Measurements from ENCODE around the gene GPATCH8.
A peak's percentile ranks its signal among the peaks of the same experiment; 100 is the strongest.

DNA sequence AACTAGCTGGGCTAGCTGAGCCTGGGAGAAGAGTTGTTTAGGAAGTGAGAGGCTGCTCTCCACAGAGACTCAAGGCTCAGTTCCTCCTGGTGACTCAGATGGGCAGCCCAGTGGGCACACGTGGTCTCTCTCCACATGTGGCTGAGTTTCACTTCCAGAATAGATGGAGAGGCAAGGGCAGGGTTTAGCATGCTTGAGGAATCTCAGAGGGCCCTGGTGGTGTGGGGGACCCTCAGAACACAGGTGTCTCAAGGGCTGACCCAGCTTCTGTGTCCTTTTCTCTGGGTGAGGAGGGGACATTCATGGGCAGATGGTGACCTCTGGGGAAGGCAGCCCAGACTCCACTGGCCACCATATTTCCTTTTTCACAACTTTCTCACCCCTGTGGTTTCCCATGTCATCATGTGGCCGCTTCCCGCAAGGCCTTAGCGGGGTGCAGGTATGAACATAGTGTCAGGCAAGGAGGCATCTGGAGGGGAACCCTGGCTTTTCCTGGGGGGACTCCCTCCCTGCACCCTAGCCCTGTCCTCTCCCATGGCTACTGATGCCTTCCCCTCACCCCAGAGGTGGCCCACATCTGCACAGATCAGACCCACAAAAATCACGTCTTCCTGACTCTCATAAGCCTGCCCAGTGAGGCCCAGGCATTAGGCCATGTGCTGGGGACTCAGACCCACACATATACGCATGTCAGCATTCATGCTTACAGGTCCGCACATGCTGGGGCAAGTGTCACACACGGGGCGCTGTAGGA lies 154.8 kb downstream of the GPATCH8 start:
- TF ChIP-seq, protein P1, sequence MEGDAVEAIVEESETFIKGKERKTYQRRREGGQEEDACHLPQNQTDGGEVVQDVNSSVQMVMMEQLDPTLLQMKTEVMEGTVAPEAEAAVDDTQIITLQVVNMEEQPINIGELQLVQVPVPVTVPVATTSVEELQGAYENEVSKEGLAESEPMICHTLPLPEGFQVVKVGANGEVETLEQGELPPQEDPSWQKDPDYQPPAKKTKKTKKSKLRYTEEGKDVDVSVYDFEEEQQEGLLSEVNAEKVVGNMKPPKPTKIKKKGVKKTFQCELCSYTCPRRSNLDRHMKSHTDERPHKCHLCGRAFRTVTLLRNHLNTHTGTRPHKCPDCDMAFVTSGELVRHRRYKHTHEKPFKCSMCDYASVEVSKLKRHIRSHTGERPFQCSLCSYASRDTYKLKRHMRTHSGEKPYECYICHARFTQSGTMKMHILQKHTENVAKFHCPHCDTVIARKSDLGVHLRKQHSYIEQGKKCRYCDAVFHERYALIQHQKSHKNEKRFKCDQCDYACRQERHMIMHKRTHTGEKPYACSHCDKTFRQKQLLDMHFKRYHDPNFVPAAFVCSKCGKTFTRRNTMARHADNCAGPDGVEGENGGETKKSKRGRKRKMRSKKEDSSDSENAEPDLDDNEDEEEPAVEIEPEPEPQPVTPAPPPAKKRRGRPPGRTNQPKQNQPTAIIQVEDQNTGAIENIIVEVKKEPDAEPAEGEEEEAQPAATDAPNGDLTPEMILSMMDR (IDR thresholded peaks at IDR 0.05 in 2 of 3, conservative IDR thresholded peaks at IDR 0.05 in 1 of 3; ENCODE audit: control insufficient read depth in 2 of 3, extremely low read depth in 1 of 3, insufficient read depth in 1 of 3, low read depth in 3 of 3, low read length in 3 of 3): 0 out of 6 replicates have a peak, but pooled peaks of 1 of the 3 experiments have one; percentile 6
- peak; percentile 36; the same call in 1 of the 2 replicates for TF ChIP-seq POLR2AphosphoS5 (IDR thresholded peaks at IDR 0.05; ENCODE audit: low read length)
- TF ChIP-seq GABPA (IDR thresholded peaks at IDR 0.05; ENCODE audit: low read depth): no peak
- peak in 1 of 2 experiments; percentile 83; a peak in 2 of 3 replicates for TF ChIP-seq EGR1 (IDR thresholded peaks at IDR 0.05; ENCODE audit: borderline replicate concordance in 1 of 2, low read depth in 2 of 2, low read length in 2 of 2)
- TF ChIP-seq TCF12 (IDR thresholded peaks at IDR 0.05; ENCODE audit: low read depth, low read length): peak; percentile 83
- no peak for TF ChIP-seq HCFC1 (IDR thresholded peaks at IDR 0.05; ENCODE audit: low read length)
- no peak for TF ChIP-seq YY1 (IDR thresholded peaks at IDR 0.05; ENCODE audit: low read depth, low read length)
- TF ChIP-seq, protein P2, sequence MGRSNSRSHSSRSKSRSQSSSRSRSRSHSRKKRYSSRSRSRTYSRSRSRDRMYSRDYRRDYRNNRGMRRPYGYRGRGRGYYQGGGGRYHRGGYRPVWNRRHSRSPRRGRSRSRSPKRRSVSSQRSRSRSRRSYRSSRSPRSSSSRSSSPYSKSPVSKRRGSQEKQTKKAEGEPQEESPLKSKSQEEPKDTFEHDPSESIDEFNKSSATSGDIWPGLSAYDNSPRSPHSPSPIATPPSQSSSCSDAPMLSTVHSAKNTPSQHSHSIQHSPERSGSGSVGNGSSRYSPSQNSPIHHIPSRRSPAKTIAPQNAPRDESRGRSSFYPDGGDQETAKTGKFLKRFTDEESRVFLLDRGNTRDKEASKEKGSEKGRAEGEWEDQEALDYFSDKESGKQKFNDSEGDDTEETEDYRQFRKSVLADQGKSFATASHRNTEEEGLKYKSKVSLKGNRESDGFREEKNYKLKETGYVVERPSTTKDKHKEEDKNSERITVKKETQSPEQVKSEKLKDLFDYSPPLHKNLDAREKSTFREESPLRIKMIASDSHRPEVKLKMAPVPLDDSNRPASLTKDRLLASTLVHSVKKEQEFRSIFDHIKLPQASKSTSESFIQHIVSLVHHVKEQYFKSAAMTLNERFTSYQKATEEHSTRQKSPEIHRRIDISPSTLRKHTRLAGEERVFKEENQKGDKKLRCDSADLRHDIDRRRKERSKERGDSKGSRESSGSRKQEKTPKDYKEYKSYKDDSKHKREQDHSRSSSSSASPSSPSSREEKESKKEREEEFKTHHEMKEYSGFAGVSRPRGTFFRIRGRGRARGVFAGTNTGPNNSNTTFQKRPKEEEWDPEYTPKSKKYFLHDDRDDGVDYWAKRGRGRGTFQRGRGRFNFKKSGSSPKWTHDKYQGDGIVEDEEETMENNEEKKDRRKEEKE (IDR thresholded peaks at IDR 0.05): no peak
- TF ChIP-seq SPI1 (IDR thresholded peaks at IDR 0.05; ENCODE audit: borderline replicate concordance, insufficient read depth, low read depth, low read length): peak; percentile 98
- no peak for TF ChIP-seq RELA (IDR thresholded peaks at IDR 0.05; ENCODE audit: borderline replicate concordance, partially characterized antibody)

Data from GM12878 (cell line).